Uterine smooth muscle cell (primary cell): ENCODE results near the gene LZTS2. TPM values are rescaled to one million over a fixed set of nuclear protein-coding genes. Genes with fewer than 3 reads are reported as not detected.

Source experiments
- total RNA-seq: library from RNA; depleted of rRNA; stranded (reverse); fragments of >200 nt; gene quantifications from 2 replicates; pipeline ENCODE4 v1.2.3, GENCODE V29; 2014

LZTS2 gene, protein sequence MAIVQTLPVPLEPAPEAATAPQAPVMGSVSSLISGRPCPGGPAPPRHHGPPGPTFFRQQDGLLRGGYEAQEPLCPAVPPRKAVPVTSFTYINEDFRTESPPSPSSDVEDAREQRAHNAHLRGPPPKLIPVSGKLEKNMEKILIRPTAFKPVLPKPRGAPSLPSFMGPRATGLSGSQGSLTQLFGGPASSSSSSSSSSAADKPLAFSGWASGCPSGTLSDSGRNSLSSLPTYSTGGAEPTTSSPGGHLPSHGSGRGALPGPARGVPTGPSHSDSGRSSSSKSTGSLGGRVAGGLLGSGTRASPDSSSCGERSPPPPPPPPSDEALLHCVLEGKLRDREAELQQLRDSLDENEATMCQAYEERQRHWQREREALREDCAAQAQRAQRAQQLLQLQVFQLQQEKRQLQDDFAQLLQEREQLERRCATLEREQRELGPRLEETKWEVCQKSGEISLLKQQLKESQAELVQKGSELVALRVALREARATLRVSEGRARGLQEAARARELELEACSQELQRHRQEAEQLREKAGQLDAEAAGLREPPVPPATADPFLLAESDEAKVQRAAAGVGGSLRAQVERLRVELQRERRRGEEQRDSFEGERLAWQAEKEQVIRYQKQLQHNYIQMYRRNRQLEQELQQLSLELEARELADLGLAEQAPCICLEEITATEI
- total RNA-seq = 76.6 and 86.4 TPM in 2 replicates

DNA sequence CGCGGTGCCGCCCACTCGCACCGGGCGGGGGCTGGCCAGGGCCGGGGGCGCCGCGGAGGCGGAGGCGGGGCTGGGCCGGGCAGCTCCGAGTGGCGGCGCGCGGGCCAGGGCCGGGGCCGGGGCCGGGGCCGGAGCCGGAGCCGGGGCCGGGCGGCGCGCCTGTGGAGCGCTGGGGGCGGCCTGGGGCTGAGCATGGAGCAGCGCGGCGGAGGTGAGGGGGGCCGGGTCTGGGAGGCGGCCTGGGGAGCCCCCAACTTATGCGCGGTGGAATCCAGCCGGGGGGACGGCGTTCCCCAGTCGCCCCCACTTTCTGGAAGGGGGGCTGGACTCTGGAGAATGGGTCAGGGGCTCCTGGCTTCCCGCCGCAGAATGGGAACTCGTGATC, at the start of gene LZTS2:
LZTS2 (plus strand) TSS at position 67 of the 385 bp plus-strand sequence. CDS start 2,731 bp downstream, outside the sequence.

DNA sequence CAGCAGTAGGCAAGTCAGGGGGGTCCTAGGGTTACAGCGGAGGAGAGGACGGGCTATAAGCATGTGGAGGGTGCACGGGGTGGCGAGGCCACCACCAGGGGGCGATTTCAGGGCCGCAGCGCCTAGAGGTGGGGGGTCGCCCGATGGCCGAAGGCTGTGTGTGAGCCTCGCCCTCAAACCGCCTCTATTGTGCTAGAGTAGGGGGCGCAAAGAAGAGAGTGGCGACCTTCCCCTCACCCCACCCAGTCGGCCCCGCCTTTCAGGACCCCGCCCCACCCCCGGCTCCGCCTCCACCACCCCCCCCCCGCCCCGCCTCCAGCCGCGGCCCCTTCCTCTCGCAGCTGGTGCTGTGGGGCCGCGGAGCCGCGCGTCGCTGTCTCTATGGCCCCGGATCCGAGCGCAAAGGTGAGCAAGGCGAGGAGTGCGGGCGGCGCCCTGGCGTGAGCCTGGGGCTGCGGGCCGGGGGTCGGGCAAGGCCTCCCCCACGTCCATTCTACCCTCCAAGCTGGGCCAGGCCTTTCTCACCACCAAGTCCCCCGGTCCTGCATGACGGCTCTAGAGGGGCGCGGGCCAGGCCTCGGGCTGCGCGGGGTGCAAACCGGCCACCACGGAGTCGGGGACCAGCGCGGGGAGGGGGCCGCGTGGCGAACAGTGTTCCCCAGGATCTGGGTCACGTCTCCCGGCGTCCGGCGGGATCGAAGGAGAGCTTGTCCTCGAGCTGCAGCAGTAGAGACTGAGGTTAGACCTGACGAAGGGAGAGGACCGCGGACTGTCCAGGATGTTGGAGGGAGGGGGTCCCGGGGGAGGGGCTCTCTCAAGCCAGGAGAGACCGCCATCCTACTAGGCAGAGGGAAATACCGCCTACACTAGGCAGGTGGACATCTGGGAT, 30.2 kb upstream of the LZTS2 start, which contains the start of gene SEMA4G:
SEMA4G (plus strand) TSS at position 318 of the 889 bp plus-strand sequence. CDS start 3,409 bp downstream, outside the sequence.

DNA sequence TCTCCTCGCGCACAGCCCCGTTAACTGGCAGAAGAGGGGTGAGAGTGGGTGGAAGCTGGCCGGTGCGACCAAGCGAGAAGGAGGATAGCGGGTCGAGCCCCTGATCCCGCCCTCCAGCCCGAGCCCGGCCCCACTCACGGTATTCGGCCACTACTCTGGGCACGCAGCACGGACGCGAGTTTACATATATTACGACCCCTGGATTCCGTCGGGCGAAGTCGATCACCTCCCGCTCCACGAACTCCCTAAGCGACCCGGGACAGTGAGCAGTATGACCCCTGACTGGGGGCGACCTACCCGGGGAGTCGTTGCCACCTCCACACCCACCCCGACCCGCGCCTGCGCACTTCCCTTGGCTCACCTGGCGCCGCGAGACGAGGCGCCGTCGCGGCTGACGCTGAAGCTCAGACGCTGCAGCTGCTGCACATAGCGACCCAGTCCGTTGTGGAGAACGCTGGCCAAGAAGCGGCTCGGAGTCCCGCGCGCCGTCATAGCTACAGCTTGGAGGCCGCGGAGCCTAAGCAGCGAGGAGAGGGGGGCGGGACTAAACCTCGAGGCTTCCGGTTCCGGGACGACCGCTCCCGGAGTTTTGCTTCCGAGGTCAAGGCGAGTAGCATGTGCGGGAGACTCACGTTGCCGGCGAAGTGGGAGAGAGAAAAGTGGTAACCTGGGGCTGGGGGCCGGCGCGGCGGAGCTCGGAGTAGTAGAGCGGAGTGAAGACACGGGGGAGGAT, 12.5 kb upstream of the LZTS2 start, which contains the start of the genes MRPL43 and TWNK:
MRPL43 (minus strand) TSS at position 546 of the 733 bp plus-strand sequence; CDS start at position 492, 54 bp downstream.
TWNK (plus strand) TSS at position 592 of the 733 bp plus-strand sequence. CDS start 668 bp downstream, outside the sequence.

DNA sequence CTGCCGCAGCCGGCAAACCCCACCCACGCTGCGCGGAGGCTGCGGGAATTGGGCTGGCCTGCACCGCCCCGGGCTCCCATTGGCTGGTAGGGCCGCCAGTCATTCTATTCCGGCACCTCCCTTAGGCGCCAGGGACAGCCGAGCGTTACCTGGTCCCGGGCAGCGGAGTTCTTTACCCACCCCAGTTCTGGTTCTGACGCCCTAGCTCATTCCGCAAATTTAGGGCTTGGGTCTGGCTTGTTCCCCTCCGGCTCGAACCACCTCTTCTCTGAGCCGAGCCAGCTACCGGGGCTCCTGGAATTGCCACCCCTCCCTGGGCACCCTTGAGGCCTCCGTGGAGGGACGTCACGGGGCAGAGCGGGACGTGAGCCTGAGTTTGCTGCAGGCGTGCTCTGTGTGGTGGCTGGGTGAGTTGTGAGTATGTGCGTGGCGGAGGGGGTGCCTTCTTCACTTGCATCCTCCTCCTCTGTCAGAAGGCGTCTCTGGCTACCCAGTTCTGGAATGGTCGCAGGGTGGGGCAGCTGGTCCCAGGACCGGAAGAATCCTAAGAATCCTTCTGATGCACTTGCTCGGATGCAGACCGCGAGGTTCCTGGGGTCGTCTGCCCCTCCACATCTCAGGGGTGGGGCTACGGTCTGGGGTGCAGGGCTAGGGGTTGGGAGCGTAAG, 31.7 kb downstream of the LZTS2 start, which contains the start of the genes PDZD7 and SFXN3:
PDZD7 (minus strand) TSS at position 2 of the 668 bp plus-strand sequence. CDS start 910 bp downstream, outside the sequence.
SFXN3 (plus strand) TSS at position 107 of the 668 bp plus-strand sequence. CDS start 3,461 bp downstream, outside the sequence.

Other genes starting within 250 kb of the LZTS2 start
- gene SLF2, start 86.8 kb upstream of the LZTS2 start, total RNA-seq = 41.9 and 44.8 TPM in 2 replicates
- gene SEMA4G, start 30.3 kb upstream of the LZTS2 start, total RNA-seq = 0.33 and 1.00 TPM in 2 replicates
- gene MRPL43, start 12.3 kb upstream of the LZTS2 start, total RNA-seq = 49.4 and 63.5 TPM in 2 replicates
- gene TWNK, start 12.3 kb upstream of the LZTS2 start, total RNA-seq = 8.0 and 9.0 TPM in 2 replicates
- 1.4 and 2.1 TPM in 2 replicates for gene PDZD7, start 31.3 kb downstream of the LZTS2 start, total RNA-seq
- 64.5 and 67.0 TPM in 2 replicates for gene SFXN3, start 31.4 kb downstream of the LZTS2 start, total RNA-seq
- gene KAZALD1, start 62.2 kb downstream of the LZTS2 start, total RNA-seq = 6.2 and 6.4 TPM in 2 replicates
- gene TLX1, start 131.5 kb downstream of the LZTS2 start, total RNA-seq = not detected in 2 replicates
- gene LBX1, start 229.7 kb downstream of the LZTS2 start, total RNA-seq = not detected in 2 replicates